Right cardiac atrium (tissue), 5 donors: ENCODE data around the gene IQCE. TPM values are rescaled to one million over a fixed set of nuclear protein-coding genes. Genes with fewer than 3 reads are reported as not detected.
A peak's percentile ranks its signal among the peaks of the same experiment; 100 is the strongest.

Experiments
- ATAC-seq, 2 donors: fragments of 200-7000 bp; cut with Tn5 transposase; one replicate each; pipeline versions ENCODE4 v1.8.0 to v1.9.1; 2020; ENCODE audit warnings: moderate library complexity in 2 of 2, mild to moderate bottlenecking in 1 of 2
- DNase-seq, 3 donors: peaks; one replicate each; pipeline ENCODE4 v3.0.0-alpha.2; 2020
- H3K27ac ChIP-seq: one replicate; pipeline ENCODE4 v1.5.1; 2013; ENCODE audit warnings: mild to moderate bottlenecking, low read length, control low read depth, moderate library complexity
- H3K27me3 ChIP-seq: one replicate; pipeline ENCODE4 v1.6.1; 2013; ENCODE audit not compliant: control insufficient read depth, insufficient read depth
- H3K4me1 ChIP-seq: one replicate; pipeline ENCODE4 v1.6.1; 2013; ENCODE audit warnings: low read length; ENCODE audit not compliant: control insufficient read depth, insufficient read depth
- H3K4me3 ChIP-seq: one replicate; pipeline ENCODE4 v1.5.1; 2013; ENCODE audit warnings: low read length, control low read depth
- H3K9me3 ChIP-seq: one replicate; pipeline ENCODE4 v1.6.1; 2013; ENCODE audit warnings: low read length; ENCODE audit not compliant: control insufficient read depth
- WGBS: extraction: QIAGEN DNeasy Blood & Tissue Kit; methylation state at CpG from one replicate; pipeline ENCODE4 v1.1.7; 2013; 5-methylcytosine and 5-hydroxymethylcytosine counted together
- intact Hi-C, 4 donors: fragments of 100-400 bp; cut with DNase I; formaldehyde crosslinking; loops; one replicate each; pipeline versions ENCODE4 v1.11.0 to v1.14.0; 2022 to 2023
- polyA plus RNA-seq: library from polyadenylated mRNA; stranded (reverse); fragments of 200-250 nt; gene quantifications from one replicate; pipeline ENCODE4 v1.2.3, GENCODE V29; 2013
- total RNA-seq, 4 donors: library from RNA; stranded (reverse); fragmentation: NEBNext Ultra II Directional; extraction: Animal tissue kit (Norgen Biotek cat#: 25700); gene quantifications; one replicate each; pipeline ENCODE4 v1.2.1, GENCODE V29; 2021
- donor health status: healthy with polysubstance abuse.
- donor health status: DM: no; HTN: yes; CAD: no.
- donor health status: DM: no; HTN: no; CAD: no.
- donor health status: DM: no; HTN: yes; CAD: no; lungs with severe emphysema.
- donor health status: DM: yes; HTN: yes; CAD: no.

Gene IQCE
- total and polyA plus RNA-seq, 5 donors = 7.9 to 16.0 (median 15.1) TPM

GRCh38 chr7:2651847-2652735, 93.3 kb downstream of the IQCE start:
- intact Hi-C loops = no loop called here
- Histone ChIP-seq H3K9me3 (no peaks in the 10 kb centered on the region), H3K27me3 (no peaks in the 10 kb centered on the region), H3K4me1 (no peaks in the 10 kb centered on the region), H3K4me3 (no peak overlapping the region), H3K27ac (no peak overlapping the region)
- ATAC-seq (no peak), DNase-seq (peak; percentile 5 to 50 (median 20))
- 89% methylated on average over 28 of the region's 28 CpGs for WGBS

DNA sequence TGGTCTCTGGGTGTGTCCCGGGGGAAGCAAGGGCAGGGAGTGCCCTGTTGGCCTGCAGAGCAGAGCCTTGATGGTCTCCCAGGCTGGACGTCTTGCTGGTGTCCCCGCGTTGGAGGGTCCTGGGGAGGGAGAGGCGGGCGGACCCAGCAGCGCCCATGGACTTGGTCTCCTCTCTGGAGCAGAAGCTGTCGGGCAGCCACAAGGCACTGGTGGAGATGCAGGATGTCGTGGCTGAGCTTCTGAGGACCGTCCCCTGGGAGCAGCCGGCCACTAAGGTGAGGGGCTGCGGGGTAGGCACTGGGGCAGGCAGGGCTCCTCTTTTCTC, 93.9 kb downstream of the IQCE start:
- intact Hi-C loops = no loop called here
- ATAC-seq (no peak), DNase-seq (peak; percentile 10 to 51 (median 39))
- 91% methylated on average over 12 of the region's 12 CpGs for WGBS
- H3K27ac ChIP-seq = no peak overlapping the region
- no peaks in the 10 kb centered on the region for H3K9me3 ChIP-seq
- H3K4me1 ChIP-seq = no peaks in the 10 kb centered on the region
- no peaks in the 10 kb centered on the region for H3K27me3 ChIP-seq
- H3K4me3 ChIP-seq = no peak overlapping the region

GRCh38 chr7:2654059-2654458, 95.3 kb downstream of the IQCE start:
- H3K4me3 ChIP-seq = no peak overlapping the region
- no peaks in the 10 kb centered on the region for H3K27me3 ChIP-seq
- WGBS = 60% methylated on average over 5 of the region's 5 CpGs
- H3K27ac ChIP-seq = no peak overlapping the region
- intact Hi-C loops = no loop called here
- ATAC-seq (no peak), DNase-seq (peak in 1 of 3 donors; percentile 1)
- H3K9me3 ChIP-seq = no peaks in the 10 kb centered on the region
- H3K4me1 ChIP-seq = no peaks in the 10 kb centered on the region

- Histone ChIP-seq H3K4me3 (no peak overlapping the region), H3K27ac (no peak overlapping the region), H3K27me3 (no peaks in the 10 kb centered on the region), H3K9me3 (no peaks in the 10 kb centered on the region), H3K4me1 (no peaks in the 10 kb centered on the region)
- ATAC-seq (no peak), DNase-seq (peak in 2 of 3 donors; percentile 10 to 42)
- WGBS = 94% methylated on average over 29 of the region's 29 CpGs
- intact Hi-C loops = no loop called here
Observed at GRCh38 chr7:2655870-2656614, 97.3 kb downstream of the IQCE start.

DNA sequence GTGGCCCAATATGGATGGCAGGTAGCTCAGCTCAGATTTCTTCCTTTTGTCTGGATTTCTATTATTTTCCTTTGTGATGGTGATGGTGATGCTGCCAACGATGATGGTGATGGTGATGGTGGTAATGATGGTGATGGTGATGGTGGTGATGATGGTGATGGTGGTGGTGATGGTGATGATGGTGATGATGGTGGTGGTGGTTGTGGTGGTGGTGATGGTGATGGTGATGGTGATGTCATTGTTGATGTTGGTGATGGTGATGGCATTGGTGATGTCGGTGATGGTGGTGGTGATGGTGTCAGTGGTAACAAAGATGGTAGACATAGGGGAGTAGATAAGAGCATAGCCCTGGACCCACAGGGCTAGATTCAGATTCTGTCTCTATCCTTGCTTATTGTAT, 98.4 kb downstream of the IQCE start:
- Histone ChIP-seq H3K9me3 (no peaks in the 10 kb centered on the region), H3K4me3 (no peak overlapping the region), H3K27me3 (no peaks in the 10 kb centered on the region), H3K4me1 (no peaks in the 10 kb centered on the region), H3K27ac (no peak overlapping the region)
- intact Hi-C loops = no loop called here
- WGBS = 95% methylated on average over 2 of the region's 2 CpGs
- DNase-seq = no peak
- ATAC-seq = no peak

DNA sequence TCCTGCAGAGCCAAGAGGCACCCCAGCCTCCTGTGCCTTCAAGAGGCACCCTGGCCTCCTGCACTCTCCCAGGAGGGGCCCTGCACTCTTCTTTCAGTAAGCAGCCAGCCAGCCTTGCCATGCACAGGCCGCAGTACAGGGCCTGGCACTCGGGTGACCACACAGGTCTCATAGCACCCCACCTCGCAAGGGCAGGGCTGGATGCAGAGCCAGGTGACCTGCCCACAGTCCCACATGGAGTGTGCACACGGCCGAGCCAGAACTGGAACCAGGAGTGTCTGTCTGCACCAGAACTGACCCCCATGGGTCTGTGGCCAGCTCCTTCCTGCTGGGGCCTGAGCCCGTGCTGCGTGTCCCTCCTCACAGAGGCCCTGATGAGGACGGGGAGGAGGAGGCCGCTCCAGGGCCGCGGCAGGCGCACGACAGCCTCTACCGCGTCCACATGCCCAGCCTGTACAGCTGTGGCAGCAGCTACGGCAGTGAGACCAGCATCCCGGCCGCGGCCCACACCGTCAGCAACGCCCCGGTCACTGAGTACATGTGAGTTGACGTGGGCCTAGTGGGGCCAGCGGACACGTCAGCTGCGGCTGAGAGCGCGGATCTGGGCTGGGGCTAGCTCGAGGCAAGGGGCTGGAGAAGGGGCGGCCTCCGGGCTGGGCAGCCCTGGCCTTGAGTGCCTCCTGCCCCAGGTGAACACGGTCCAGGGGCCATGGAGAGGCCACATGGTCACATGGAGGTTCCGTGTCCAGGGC, 99.3 kb downstream of the IQCE start:
- intact Hi-C loops = no loop called here
- ATAC-seq = no peak
- peak; percentile 15 to 55 (median 41) for DNase-seq
- WGBS = 93% methylated on average over 33 of the region's 33 CpGs
- Histone ChIP-seq H3K9me3 (no peaks in the 10 kb centered on the region), H3K27me3 (no peaks in the 10 kb centered on the region), H3K27ac (no peak overlapping the region), H3K4me3 (no peak overlapping the region), H3K4me1 (peaks cover 3% of the 10 kb centered on the region)

DNA sequence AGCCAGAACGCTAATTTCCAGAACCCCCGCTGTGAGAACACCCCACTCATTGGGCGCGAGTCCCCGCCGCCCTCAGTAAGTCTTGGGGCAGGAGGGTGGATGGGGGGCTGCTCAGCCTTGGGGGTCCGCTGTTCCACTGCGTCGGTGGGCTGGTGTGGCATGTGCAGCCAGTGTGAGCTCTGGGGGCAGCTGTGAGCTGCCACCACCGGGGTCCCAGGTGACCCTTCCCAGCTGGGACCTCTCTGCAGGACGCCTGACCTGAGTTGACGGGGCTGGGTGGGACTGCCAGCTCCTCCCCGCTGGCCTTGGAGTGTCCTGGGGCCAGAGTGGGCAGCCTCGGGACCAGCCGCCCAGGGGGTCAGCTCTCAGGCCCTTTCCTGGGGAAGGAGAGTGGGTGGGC, 100.2 kb downstream of the IQCE start:
- Histone ChIP-seq H3K4me1 (peaks cover 3% of the 10 kb centered on the region), H3K27me3 (no peaks in the 10 kb centered on the region), H3K27ac (no peak overlapping the region), H3K9me3 (no peaks in the 10 kb centered on the region), H3K4me3 (no peak overlapping the region)
- 93% methylated on average over 15 of the region's 15 CpGs for WGBS
- peak; percentile 14 to 48 (median 29) for DNase-seq
- ATAC-seq = no peak
- intact Hi-C loops = no loop called here

- no peak overlapping the region for H3K27ac ChIP-seq
- 84% methylated on average over 36 of the region's 36 CpGs for WGBS
- intact Hi-C loops = loop anchor here in 1 of 4 donors (5.0 kb wide), 1 partner anchor 92 kb away; no protein-coding TSS in a partner anchor
- H3K4me3 ChIP-seq = no peak overlapping the region
- DNase-seq (peak; percentile 14 to 58 (median 40)), ATAC-seq (no peak)
- H3K4me1 ChIP-seq = peaks cover 3% of the 10 kb centered on the region
- H3K27me3 ChIP-seq = no peaks in the 10 kb centered on the region
- H3K9me3 ChIP-seq = no peaks in the 10 kb centered on the region
Observed at GRCh38 chr7:2659556-2660358, 101.0 kb downstream of the IQCE start.

- intact Hi-C loops = loop anchor here in 1 of 4 donors (5.0 kb wide), 1 partner anchor 93 kb away; no protein-coding TSS in a partner anchor
- no peaks in the 10 kb centered on the region for H3K27me3 ChIP-seq
- DNase-seq = peak; percentile 19 to 54 (median 54)
- H3K27ac ChIP-seq = no peak overlapping the region
- no peak overlapping the region for H3K4me3 ChIP-seq
- no peaks in the 10 kb centered on the region for H3K9me3 ChIP-seq
- ATAC-seq = no peak
- WGBS = 75% methylated on average over 36 of the region's 36 CpGs
- H3K4me1 ChIP-seq = peaks cover 3% of the 10 kb centered on the region
Observed at GRCh38 chr7:2660359-2661095, 101.7 kb downstream of the IQCE start.

DNA sequence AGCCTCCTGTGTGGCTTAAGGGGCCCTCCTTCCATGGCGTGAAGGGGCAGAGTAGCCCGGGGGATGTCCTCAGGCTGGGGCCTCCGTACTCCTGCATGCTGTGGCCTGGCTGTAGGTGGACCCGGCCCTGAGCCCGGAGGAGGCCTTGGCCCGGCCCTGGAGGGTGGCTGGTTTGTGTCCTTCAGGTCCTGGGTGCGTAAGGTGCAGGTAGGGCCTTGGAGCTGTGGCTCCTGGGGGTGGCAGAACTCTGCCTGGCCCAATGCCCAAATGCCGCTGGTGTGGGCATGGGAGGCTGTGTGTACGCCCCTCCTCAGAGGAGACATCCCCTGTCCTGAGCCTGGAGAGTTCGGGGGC, 102.3 kb downstream of the IQCE start:
- intact Hi-C loops = loop anchor here in 1 of 4 donors (5.0 kb wide), 1 partner anchor 94 kb away; no protein-coding TSS in a partner anchor
- H3K27ac ChIP-seq = no peak overlapping the region
- 91% methylated on average over 10 of the region's 10 CpGs for WGBS
- H3K4me3 ChIP-seq = no peak overlapping the region
- no peaks in the 10 kb centered on the region for H3K9me3 ChIP-seq
- H3K27me3 ChIP-seq = no peaks in the 10 kb centered on the region
- H3K4me1 ChIP-seq = peaks cover 3% of the 10 kb centered on the region
- DNase-seq (peak in 2 of 3 donors; percentile 65 to 66), ATAC-seq (no peak)
